Brain microvascular endothelial cell (primary cell): ENCODE measurements around the gene LTBP1.

ENCODE experiments used
- DNase-seq: peaks from one replicate; pipeline ENCODE4 v3.0.0-alpha.2; 2020
- H3K27ac ChIP-seq: fragments of 250-450 bp; sonication (Bioruptor Pico); 2 replicates; pipeline ENCODE4 v1.5.1; 2020; ENCODE audit warnings: mild to moderate bottlenecking, moderate library complexity
- H3K27me3 ChIP-seq: fragments of 250-450 bp; sonication (Bioruptor Pico); replicated peaks from 2 replicates; pipeline ENCODE4 v1.5.1; 2020; ENCODE audit warnings: mild to moderate bottlenecking
- H3K36me3 ChIP-seq: fragments of 250-450 bp; sonication (Bioruptor Pico); replicated peaks from 2 replicates; pipeline ENCODE4 v1.5.1; 2020; ENCODE audit warnings: mild to moderate bottlenecking
- H3K4me3 ChIP-seq: 2 replicates; pipeline ENCODE4 v1.5.1; 2011; ENCODE audit warnings: low read depth, mild to moderate bottlenecking, control low read depth, low read length, moderate library complexity
- CTCF ChIP-seq: IDR thresholded peaks from 2 replicates; pipeline ENCODE4 v1.5.1; 2011; ENCODE audit warnings: low read depth, mild to moderate bottlenecking, moderate library complexity, low read length, control low read depth, inconsistent platforms; ENCODE audit errors: missing control alignments
- in situ Hi-C: cut with HindIII; loops from 2 replicates; pipeline ENCODE4 v1.10.0; 2017; ENCODE audit warnings: low sequenced_read_pairs, low pct_ligation_motif_present

The LTBP1 gene

DNA sequence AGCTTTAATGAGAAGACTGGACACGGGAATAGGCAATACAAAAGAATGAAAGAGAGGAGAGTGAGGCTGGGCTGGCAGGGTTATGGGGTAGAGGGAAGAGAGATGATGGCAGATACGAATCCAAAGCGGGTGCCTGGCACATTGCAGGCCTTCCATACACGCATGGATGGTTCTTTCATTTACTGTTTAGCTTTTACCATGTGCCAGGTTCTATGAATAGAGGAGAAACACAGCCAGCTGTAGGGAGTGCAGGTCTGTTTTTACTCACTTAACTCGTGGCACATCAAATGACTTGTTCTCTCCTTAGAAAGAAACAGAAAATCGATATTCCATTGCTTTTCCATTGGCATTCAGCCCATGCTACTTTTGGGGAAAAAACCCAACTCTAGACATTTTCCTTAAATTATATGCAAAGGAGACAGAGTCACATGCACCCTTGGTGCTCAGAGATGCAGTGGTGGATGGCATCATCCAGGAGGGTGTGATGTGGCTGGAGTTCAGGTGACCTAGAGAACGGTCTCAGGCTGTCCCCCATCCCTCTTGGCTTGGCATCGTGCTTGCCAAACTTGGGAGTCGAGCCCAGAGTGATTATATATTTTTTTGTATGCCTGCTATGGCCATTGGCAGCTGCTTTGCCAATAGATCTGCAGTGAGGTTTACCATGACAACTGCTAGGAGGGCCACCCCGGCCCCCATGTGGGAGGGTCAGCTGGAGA is 6.2 kb downstream of the LTBP1 start:
- H3K4me3 ChIP-seq: no peak overlapping the region
- no peaks in the 10 kb centered on the region for H3K27me3 ChIP-seq
- H3K27ac ChIP-seq: no peak overlapping the region
- no peak for DNase-seq
- no peaks in the 10 kb centered on the region for H3K36me3 ChIP-seq
- in situ Hi-C loops: no loop called here
- TF ChIP-seq CTCF: no peak

DNA sequence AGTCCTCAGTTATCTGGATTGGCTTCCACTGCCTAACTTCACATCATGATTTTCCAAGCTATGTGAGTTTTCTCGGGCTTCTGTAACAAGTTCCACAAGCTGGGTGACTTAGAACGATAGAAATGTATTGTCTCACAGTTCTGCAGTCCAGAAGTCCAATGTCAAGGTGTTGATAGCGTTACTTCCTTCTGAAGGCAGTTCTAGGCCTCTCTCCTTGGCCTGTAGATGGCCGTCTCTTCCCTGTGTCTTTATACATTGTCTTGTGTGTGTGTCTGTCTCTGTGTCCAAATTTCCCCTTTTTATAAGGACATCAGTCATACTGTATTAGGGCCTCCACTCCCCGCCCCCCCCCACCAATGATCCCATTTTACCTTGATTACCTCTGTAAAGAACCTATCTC is 7.5 kb downstream of the LTBP1 start:
- Histone ChIP-seq H3K36me3 (no peaks in the 10 kb centered on the region), H3K4me3 (no peak overlapping the region), H3K27me3 (no peaks in the 10 kb centered on the region), H3K27ac (no peak overlapping the region)
- DNase-seq: no peak
- no peak for TF ChIP-seq CTCF
- in situ Hi-C loops: no loop called here

- in situ Hi-C loops: no loop called here
- H3K27me3 ChIP-seq: no peaks in the 10 kb centered on the region
- H3K4me3 ChIP-seq: no peak overlapping the region
- TF ChIP-seq CTCF: no peak
- DNase-seq: no peak
- no peaks in the 10 kb centered on the region for H3K36me3 ChIP-seq
- H3K27ac ChIP-seq: no peak overlapping the region
Observed at GRCh38 chr2:32958821-32959220, 12.1 kb downstream of the LTBP1 start.

DNA sequence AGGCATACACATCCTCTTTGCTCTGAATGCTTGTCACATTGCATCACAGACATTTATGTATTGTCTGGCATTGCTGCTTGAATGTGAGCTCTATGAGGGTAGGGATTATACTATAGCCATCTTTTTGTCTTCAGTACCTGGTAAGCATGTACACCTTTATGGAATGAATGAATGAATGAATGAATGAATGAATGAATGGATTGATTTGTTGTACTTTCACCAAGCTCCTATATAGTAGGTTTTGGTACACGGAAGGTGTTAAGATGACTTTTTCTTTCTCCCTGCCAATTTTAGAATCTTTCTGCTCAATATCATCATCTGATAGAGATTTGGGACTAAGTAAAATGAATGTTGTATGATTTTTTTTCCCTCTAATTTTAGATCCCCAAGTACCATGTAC is 13.5 kb downstream of the LTBP1 start:
- Histone ChIP-seq H3K27ac (no peak overlapping the region), H3K4me3 (no peak overlapping the region), H3K27me3 (no peaks in the 10 kb centered on the region), H3K36me3 (no peaks in the 10 kb centered on the region)
- in situ Hi-C loops: no loop called here
- no peak for TF ChIP-seq CTCF
- DNase-seq: no peak

GRCh38 chr2:32960647-32961403 is 14.1 kb downstream of the LTBP1 start:
- Histone ChIP-seq H3K36me3 (no peaks in the 10 kb centered on the region), H3K27ac (no peak overlapping the region), H3K4me3 (no peak overlapping the region), H3K27me3 (no peaks in the 10 kb centered on the region)
- no peak for TF ChIP-seq CTCF
- in situ Hi-C loops: no loop called here
- no peak for DNase-seq

DNA sequence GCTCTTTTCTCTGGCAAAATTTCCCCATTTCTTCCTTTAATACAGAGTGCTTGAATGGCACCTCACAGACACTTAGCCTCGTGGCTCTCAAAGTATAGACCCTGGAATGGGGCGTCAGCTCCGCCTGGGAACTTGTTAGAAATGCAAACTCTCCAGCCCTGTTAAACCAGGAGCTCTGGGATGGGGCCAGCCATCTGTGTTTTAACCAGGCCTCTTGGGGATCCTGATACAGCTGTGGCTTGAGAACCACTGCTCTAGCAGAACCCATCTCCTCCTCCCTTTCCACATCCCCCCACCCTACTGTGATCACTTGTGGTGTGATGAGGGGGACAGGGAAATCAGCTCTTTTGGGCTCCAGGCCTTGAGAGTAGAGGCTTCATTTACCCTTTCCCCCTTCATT is 15.9 kb downstream of the LTBP1 start:
- Histone ChIP-seq H3K27me3 (no peaks in the 10 kb centered on the region), H3K36me3 (no peaks in the 10 kb centered on the region), H3K4me3 (no peak overlapping the region), H3K27ac (no peak overlapping the region)
- no peak for DNase-seq
- no peak for TF ChIP-seq CTCF
- in situ Hi-C loops: no loop called here
